ENCODE results near the gene SLC16A9.
"Not testable (repeated sequence)": the region's sequence is repeated elsewhere in the genome, so short reads cannot be mapped to it uniquely, and the experiment has no call there.

SLC16A9 gene

DNA sequence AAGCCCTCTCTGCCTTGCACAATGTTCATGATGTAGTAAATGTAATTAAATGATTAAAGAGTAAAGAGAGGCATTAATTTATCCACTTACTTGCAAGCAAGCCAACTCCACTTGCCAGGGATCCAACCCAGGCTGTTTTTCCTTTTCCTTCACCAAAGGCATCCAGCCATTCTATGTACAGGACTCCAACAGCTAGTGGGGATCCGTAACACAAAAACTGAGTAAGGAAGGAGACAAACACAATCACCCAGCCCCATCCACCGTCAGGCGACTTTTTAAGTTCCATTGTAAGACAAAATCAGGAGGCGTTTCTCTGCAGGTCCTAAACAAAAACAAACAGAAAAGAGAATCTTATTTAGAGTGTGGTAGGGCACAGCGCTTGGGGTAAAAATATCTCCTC lies 25.6 kb downstream of the SLC16A9 start:
- Histone ChIP-seq H3K9ac (ENCODE audit: low read length) (no peak overlapping the region), H3K36me3 (ENCODE audit: control insufficient read depth, insufficient read depth, low read length) (no peaks in the 10 kb centered on the region), H3K9me3 (ENCODE audit: control insufficient read depth, low read length) (no peaks in the 10 kb centered on the region), H3K4me1 (ENCODE audit: control insufficient read depth, insufficient read depth, low read length) (peaks cover 5% of the 10 kb centered on the region), H3K27me3 (ENCODE audit: control insufficient read depth, insufficient read depth, low read length) (no peaks in the 10 kb centered on the region), H3K4me3 (ENCODE audit: low read length) (no peak overlapping the region)

DNA sequence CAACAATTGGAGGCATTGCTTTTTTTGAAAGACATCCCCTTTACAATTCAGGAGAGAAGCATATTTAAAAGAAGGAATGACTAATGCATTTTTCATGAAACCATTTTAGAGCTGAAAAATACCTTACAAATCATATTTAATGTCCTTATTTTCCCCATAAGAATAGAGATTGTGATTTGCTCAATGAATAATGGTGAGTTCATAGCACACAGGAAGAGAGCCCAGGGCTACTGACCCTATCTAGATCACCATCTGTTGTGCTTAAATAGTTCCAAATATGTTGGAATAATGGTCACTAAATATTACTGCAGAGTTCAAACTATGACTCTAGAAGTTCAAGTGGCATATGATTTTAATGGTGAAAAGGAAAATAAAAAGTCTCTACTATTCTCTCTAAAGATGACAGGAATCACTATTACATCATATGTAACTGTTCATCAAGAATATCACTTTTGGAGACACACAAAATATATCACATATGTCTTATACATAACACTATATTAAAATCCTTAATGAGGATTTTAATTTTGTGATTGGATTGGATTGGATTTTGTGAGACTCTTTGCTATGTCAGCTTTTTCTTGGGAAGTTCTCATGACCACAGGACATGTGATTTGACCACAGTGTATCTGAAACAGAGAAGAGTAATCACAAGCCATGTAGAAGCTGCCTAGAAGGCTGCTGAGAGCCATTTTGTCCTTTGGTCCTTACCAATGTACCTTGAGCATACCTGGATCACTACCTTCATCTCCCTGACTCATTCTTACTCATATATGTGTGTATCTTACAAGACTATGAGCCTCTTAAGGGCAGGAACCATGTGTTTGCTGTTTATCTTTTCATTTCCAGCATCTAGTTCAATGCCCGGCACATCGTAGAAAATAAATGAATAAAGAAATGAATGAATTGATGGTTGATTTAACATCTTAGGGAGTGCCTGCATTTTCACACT lies 26.4 kb downstream of the SLC16A9 start:
- no peaks in the 10 kb centered on the region for H3K27me3 ChIP-seq (ENCODE audit: control insufficient read depth, insufficient read depth, low read length)
- no peaks in the 10 kb centered on the region for H3K9me3 ChIP-seq (ENCODE audit: control insufficient read depth, low read length)
- H3K4me3 ChIP-seq (ENCODE audit: low read length) = no peak overlapping the region
- H3K4me1 ChIP-seq (ENCODE audit: control insufficient read depth, insufficient read depth, low read length) = peaks cover 7% of the 10 kb centered on the region
- H3K9ac ChIP-seq (ENCODE audit: low read length) = no peak overlapping the region
- no peaks in the 10 kb centered on the region for H3K36me3 ChIP-seq (ENCODE audit: control insufficient read depth, insufficient read depth, low read length)

GRCh38 chr10:59680199-59680598 lies 29.5 kb downstream of the SLC16A9 start:
- Histone ChIP-seq H3K27me3 (ENCODE audit: control insufficient read depth, insufficient read depth, low read length) (no peaks in the 10 kb centered on the region), H3K4me1 (ENCODE audit: control insufficient read depth, insufficient read depth, low read length) (peaks cover 7% of the 10 kb centered on the region), H3K4me3 (ENCODE audit: low read length) (no peak overlapping the region), H3K9me3 (ENCODE audit: control insufficient read depth, low read length) (no peaks in the 10 kb centered on the region), H3K36me3 (ENCODE audit: control insufficient read depth, insufficient read depth, low read length) (no peaks in the 10 kb centered on the region), H3K9ac (ENCODE audit: low read length) (no peak overlapping the region)

DNA sequence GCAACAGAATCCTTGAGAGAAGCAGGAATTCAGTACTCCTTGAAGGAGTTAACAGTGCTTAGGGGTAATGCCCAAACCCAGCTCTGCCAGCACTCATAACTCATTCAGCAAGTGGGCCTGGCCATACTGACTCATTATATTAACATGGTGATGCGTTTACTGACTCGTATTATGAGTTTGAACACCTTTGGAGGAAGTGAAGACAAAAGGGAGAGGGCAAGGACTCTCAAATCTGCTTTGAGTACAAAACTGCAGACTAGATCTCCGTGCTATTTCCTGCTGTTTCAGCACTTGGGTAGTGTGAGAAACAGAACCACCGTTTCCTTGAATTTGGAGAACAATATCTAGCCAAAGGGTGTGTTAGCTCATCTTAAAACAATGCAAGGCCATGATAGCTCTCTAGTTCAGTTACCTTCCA lies 30.8 kb downstream of the SLC16A9 start:
- Histone ChIP-seq H3K9ac (ENCODE audit: low read length) (no peak overlapping the region), H3K36me3 (ENCODE audit: control insufficient read depth, insufficient read depth, low read length) (no peaks in the 10 kb centered on the region), H3K4me3 (ENCODE audit: low read length) (no peak overlapping the region), H3K27me3 (ENCODE audit: control insufficient read depth, insufficient read depth, low read length) (no peaks in the 10 kb centered on the region), H3K4me1 (ENCODE audit: control insufficient read depth, insufficient read depth, low read length) (peaks cover 7% of the 10 kb centered on the region), H3K9me3 (ENCODE audit: control insufficient read depth, low read length) (no peaks in the 10 kb centered on the region)

GRCh38 chr10:59677253-59677831 lies 32.3 kb downstream of the SLC16A9 start:
- H3K4me3 ChIP-seq (ENCODE audit: low read length) = no peak overlapping the region
- no peak overlapping the region for H3K9ac ChIP-seq (ENCODE audit: low read length)
- no peaks in the 10 kb centered on the region for H3K9me3 ChIP-seq (ENCODE audit: control insufficient read depth, low read length)
- H3K36me3 ChIP-seq (ENCODE audit: control insufficient read depth, insufficient read depth, low read length) = no peaks in the 10 kb centered on the region
- no peaks in the 10 kb centered on the region for H3K27me3 ChIP-seq (ENCODE audit: control insufficient read depth, insufficient read depth, low read length)
- H3K4me1 ChIP-seq (ENCODE audit: control insufficient read depth, insufficient read depth, low read length) = peaks cover 7% of the 10 kb centered on the region

DNA sequence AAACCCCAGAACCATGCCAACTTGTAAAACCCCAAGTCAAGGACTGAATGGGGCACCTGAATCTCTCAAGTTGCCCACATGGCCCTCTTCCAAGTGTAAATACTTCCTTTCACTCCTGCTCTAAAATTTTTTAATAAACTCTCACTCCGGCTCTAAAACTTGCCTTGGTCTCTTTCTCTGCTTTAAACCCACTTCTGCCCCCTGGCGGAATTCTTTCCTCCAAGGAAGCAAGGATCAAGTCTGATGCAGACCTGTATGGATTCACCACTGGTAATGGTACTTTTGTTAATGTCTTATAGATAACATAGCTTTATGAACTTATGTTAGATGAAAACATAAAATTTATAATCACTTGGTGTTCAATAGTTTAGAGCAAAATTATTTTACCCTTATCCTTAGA lies 33.8 kb downstream of the SLC16A9 start:
- no peaks in the 10 kb centered on the region for H3K36me3 ChIP-seq (ENCODE audit: control insufficient read depth, insufficient read depth, low read length)
- H3K4me3 ChIP-seq (ENCODE audit: low read length) = no peak overlapping the region
- H3K9me3 ChIP-seq (ENCODE audit: control insufficient read depth, low read length) = no peaks in the 10 kb centered on the region

DNA sequence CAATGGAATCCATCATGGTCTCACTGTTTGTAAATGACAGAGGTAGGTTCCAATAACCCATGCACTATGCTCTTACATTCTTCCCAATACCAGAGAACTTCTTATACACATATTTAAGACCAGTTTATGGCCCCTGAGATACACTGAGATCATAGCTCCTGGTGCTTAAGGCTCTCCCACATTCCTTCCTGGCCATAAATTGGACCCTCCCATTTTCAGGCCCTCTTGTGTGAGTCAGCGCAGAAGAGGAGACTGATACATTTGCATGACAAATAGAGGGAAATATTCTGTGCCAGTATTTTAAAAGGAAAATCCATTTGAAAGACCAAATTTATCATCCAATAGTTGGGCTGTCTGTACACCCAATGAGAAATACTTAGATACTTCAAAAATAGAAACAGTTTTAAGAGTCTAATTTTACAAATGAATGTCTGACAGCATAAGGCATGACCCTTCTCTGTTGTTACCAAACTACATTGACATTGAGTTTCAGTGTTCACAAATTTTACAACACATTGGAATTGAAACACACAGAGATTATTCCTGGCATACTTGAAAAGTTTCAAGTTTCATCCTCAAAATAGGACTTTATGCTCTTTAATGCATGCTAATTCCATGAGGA lies 35.3 kb downstream of the SLC16A9 start:
- Histone ChIP-seq H3K4me1 (ENCODE audit: control insufficient read depth, insufficient read depth, low read length) (peaks cover 5% of the 10 kb centered on the region), H3K4me3 (ENCODE audit: low read length) (no peak overlapping the region), H3K9me3 (ENCODE audit: control insufficient read depth, low read length) (no peaks in the 10 kb centered on the region), H3K27me3 (ENCODE audit: control insufficient read depth, insufficient read depth, low read length) (no peaks in the 10 kb centered on the region), H3K36me3 (ENCODE audit: control insufficient read depth, insufficient read depth, low read length) (no peaks in the 10 kb centered on the region), H3K9ac (ENCODE audit: low read length) (no peak overlapping the region)

More for the DNA sequence above, 33.8 kb downstream of the SLC16A9 start:
- peaks cover 7% of the 10 kb centered on the region for H3K4me1 ChIP-seq (ENCODE audit: control insufficient read depth, insufficient read depth, low read length)
- no peak overlapping the region for H3K9ac ChIP-seq (ENCODE audit: low read length)
- H3K27me3 ChIP-seq (ENCODE audit: control insufficient read depth, insufficient read depth, low read length) = no peaks in the 10 kb centered on the region

DNA sequence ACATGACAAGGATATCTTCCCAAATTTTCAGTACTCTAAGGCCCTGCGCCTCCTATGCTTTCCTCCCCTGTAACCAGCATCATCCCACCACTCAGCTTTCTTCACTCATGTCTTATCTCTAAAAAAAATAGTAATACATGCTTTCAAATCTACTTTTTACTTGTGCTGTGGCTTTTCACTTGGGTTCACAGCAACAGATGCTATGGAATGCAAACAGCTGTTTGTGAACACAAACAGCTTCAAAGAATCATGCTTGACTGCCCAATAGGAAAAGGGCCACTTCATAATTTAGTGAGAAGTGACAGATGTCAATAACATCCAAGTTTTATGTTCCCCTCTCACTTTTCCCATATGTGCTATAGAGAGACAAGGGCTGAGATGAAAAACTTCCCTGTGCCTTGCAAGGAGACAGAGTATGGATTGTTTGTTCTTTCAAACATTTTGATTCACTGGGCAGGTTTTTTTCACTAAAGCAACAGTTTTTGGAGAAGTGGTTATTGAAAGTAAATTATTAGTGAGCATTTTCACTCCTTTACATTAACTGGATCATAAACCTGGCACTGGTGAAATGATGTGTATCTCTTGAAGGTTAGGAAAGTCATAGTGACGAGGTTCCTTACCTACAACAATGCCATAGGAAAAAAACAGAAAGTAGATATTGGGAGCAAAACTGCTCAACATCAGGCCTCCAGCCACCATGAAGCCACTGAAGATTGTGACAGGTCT lies 37.3 kb downstream of the SLC16A9 start:
- Histone ChIP-seq H3K36me3 (ENCODE audit: control insufficient read depth, insufficient read depth, low read length) (no peaks in the 10 kb centered on the region), H3K4me1 (ENCODE audit: control insufficient read depth, insufficient read depth, low read length) (no peaks in the 10 kb centered on the region), H3K9ac (ENCODE audit: low read length) (no peak overlapping the region), H3K9me3 (ENCODE audit: control insufficient read depth, low read length) (no peaks in the 10 kb centered on the region), H3K4me3 (ENCODE audit: low read length) (no peak overlapping the region), H3K27me3 (ENCODE audit: control insufficient read depth, insufficient read depth, low read length) (no peaks in the 10 kb centered on the region)

GRCh38 chr10:59670269-59670668 lies 39.4 kb downstream of the SLC16A9 start:
- no peaks in the 10 kb centered on the region for H3K4me1 ChIP-seq (ENCODE audit: control insufficient read depth, insufficient read depth, low read length)
- no peak overlapping the region for H3K4me3 ChIP-seq (ENCODE audit: low read length)
- H3K36me3 ChIP-seq (ENCODE audit: control insufficient read depth, insufficient read depth, low read length) = no peaks in the 10 kb centered on the region
- H3K9ac ChIP-seq (ENCODE audit: low read length) = no peak overlapping the region
- no peaks in the 10 kb centered on the region for H3K9me3 ChIP-seq (ENCODE audit: control insufficient read depth, low read length)
- no peaks in the 10 kb centered on the region for H3K27me3 ChIP-seq (ENCODE audit: control insufficient read depth, insufficient read depth, low read length)

- no peaks in the 10 kb centered on the region for H3K4me1 ChIP-seq (ENCODE audit: control insufficient read depth, insufficient read depth, low read length)
- H3K9ac ChIP-seq (ENCODE audit: low read length) = no peak overlapping the region
- H3K27me3 ChIP-seq (ENCODE audit: control insufficient read depth, insufficient read depth, low read length) = no peaks in the 10 kb centered on the region
- no peaks in the 10 kb centered on the region for H3K9me3 ChIP-seq (ENCODE audit: control insufficient read depth, low read length)
- no peaks in the 10 kb centered on the region for H3K36me3 ChIP-seq (ENCODE audit: control insufficient read depth, insufficient read depth, low read length)
- H3K4me3 ChIP-seq (ENCODE audit: low read length) = no peak overlapping the region
Observed at GRCh38 chr10:59668096-59668495, 41.6 kb downstream of the SLC16A9 start.

DNA sequence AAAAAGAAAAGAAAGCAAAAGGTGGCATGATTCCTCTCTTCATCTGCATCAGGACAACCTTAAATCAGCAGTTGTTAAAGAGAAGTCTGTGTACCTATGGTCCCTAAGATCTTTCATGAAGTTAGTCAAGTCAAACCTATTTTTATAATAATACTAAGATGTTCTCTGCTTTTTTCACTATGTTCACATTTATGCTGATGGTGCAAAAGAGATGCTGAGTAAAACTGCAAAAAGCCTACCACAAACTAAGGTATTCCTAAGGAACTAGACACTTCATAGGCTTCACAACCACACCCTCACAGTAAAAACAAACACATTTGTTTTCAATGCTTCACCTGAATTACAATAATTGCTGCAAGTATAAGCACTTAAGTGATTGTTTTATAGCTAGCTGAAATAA lies 43.3 kb downstream of the SLC16A9 start:
- H3K4me3 ChIP-seq (ENCODE audit: low read length) = no peak overlapping the region
- H3K27me3 ChIP-seq (ENCODE audit: control insufficient read depth, insufficient read depth, low read length) = no peaks in the 10 kb centered on the region
- no peaks in the 10 kb centered on the region for H3K9me3 ChIP-seq (ENCODE audit: control insufficient read depth, low read length)

GRCh38 chr10:59663213-59663612 lies 46.4 kb downstream of the SLC16A9 start:
- H3K4me1 ChIP-seq (ENCODE audit: control insufficient read depth, insufficient read depth, low read length); H3K4me3 ChIP-seq (ENCODE audit: low read length); H3K9me3 ChIP-seq (ENCODE audit: control insufficient read depth, low read length); H3K36me3 ChIP-seq (ENCODE audit: control insufficient read depth, insufficient read depth, low read length); H3K9ac ChIP-seq (ENCODE audit: low read length); H3K27me3 ChIP-seq (ENCODE audit: control insufficient read depth, insufficient read depth, low read length): not testable (repeated sequence)

More for the DNA sequence above, 43.3 kb downstream of the SLC16A9 start:
- Histone ChIP-seq H3K4me1 (ENCODE audit: control insufficient read depth, insufficient read depth, low read length) (no peaks in the 10 kb centered on the region), H3K9ac (ENCODE audit: low read length) (no peak overlapping the region), H3K36me3 (ENCODE audit: control insufficient read depth, insufficient read depth, low read length) (no peaks in the 10 kb centered on the region)
